Measurements from ENCODE around the gene ALDH3B2. TPM values are rescaled to one million over a fixed set of nuclear protein-coding genes. Genes with fewer than 3 reads are reported as not detected.
"Not testable (repeated sequence)": the region's sequence is repeated elsewhere in the genome, so short reads cannot be mapped to it uniquely, and the experiment has no call there.

ALDH3B2 gene
- total RNA-seq, 1 experiment from 2014 or later, result not detected

DNA sequence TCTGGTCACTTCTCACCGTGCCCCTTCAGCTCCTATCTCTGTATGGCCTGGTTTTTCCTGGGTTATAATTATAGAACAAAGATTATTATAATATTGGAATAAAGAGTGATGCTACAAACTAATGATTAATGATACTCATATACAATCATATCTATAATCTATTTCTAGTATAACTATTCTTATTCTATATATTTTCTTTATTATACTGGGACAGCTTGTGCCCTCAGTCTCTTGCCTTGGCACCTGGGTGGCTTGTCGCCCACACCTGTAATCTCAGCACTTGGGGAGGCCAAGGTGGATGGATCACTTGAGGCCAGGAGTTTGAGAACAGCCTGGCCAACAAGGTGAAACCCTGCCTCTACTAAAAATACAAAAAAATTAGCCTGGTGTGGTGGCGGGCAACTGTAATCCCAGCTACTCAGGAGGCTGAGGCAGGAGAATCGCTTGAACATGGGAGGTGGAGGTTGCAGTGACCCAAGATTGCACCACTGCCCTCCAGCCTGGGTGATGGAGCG, 14.7 kb downstream of the ALDH3B2 start:
- H3K4me3 ChIP-seq (ENCODE audit: low read depth in 2 of 2, low read length in 2 of 2); H3K27ac ChIP-seq (ENCODE audit: low read length); H3K9me3 ChIP-seq (ENCODE audit: control insufficient read depth, insufficient read depth, low read depth, low read length); intact Hi-C loops (cut with micrococcal nuclease; ENCODE audit: unreplicated experiment); H3K36me3 ChIP-seq (ENCODE audit: control insufficient read depth, insufficient read depth, low read length); POLR2A ChIA-PET; in situ Hi-C loops (cut with HindIII; ENCODE audit: low pct_unique_long_range_greater_than_20kb, low sequenced_read_pairs); DNase-seq (ENCODE audit: low read depth, low spot score); BruUV-seq (replicated peaks); H3K27me3 ChIP-seq (ENCODE audit: control insufficient read depth, insufficient read depth, low read length); ATAC-seq; H3K4me1 ChIP-seq (ENCODE audit: control insufficient read depth, insufficient read depth, low read length): not testable (repeated sequence)
- TF ChIP-seq, protein P1, sequence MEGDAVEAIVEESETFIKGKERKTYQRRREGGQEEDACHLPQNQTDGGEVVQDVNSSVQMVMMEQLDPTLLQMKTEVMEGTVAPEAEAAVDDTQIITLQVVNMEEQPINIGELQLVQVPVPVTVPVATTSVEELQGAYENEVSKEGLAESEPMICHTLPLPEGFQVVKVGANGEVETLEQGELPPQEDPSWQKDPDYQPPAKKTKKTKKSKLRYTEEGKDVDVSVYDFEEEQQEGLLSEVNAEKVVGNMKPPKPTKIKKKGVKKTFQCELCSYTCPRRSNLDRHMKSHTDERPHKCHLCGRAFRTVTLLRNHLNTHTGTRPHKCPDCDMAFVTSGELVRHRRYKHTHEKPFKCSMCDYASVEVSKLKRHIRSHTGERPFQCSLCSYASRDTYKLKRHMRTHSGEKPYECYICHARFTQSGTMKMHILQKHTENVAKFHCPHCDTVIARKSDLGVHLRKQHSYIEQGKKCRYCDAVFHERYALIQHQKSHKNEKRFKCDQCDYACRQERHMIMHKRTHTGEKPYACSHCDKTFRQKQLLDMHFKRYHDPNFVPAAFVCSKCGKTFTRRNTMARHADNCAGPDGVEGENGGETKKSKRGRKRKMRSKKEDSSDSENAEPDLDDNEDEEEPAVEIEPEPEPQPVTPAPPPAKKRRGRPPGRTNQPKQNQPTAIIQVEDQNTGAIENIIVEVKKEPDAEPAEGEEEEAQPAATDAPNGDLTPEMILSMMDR (IDR thresholded peaks at IDR 0.05), result peak; percentile 35
- CTCF ChIA-PET, result interaction anchor here (0.6 to 2.0 kb wide), 8 partner anchors 9 to 54 kb away, joined by 3 to 23 read pairs (median 4); partner anchors contain the start of genes ACY3 and NUDT8

DNA sequence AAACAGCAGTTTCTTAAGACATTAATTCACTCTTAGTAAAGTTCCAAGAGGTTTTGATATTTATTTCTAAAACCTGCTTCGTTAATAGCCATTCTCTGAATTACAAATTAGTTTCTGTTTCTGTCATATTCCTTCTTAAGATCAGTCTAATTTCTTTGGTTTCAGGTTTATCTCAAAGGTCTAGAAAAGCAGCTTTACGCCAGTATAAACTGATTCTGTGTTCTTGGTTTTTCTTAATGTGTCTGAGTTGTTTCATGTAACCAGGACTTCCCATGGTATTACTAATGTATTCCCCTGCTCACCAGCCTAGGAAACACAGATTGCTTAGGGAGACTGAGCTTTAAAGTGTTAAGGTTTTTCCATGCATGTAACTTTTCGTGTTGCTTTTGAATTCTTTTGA, 17.1 kb downstream of the ALDH3B2 start:
- Histone ChIP-seq H3K27me3 (ENCODE audit: control insufficient read depth, insufficient read depth, low read length) (no peaks in the 10 kb centered on the region), H3K27ac (ENCODE audit: low read length) (no peak overlapping the region), H3K4me1 (ENCODE audit: control insufficient read depth, insufficient read depth, low read length) (no peaks in the 10 kb centered on the region), H3K9me3 (ENCODE audit: control insufficient read depth, insufficient read depth, low read depth, low read length) (no peaks in the 10 kb centered on the region), H3K4me3 (ENCODE audit: low read depth in 2 of 2, low read length in 2 of 2) (no peak overlapping the region), H3K36me3 (ENCODE audit: control insufficient read depth, insufficient read depth, low read length) (no peaks in the 10 kb centered on the region)
- DNase-seq (ENCODE audit: low read depth, low spot score), result no peak
- intact Hi-C loops (cut with micrococcal nuclease; ENCODE audit: unreplicated experiment) (no loop called here), in situ Hi-C loops (cut with HindIII; ENCODE audit: low pct_unique_long_range_greater_than_20kb, low sequenced_read_pairs) (no loop called here)
- TF ChIP-seq, protein P2, sequence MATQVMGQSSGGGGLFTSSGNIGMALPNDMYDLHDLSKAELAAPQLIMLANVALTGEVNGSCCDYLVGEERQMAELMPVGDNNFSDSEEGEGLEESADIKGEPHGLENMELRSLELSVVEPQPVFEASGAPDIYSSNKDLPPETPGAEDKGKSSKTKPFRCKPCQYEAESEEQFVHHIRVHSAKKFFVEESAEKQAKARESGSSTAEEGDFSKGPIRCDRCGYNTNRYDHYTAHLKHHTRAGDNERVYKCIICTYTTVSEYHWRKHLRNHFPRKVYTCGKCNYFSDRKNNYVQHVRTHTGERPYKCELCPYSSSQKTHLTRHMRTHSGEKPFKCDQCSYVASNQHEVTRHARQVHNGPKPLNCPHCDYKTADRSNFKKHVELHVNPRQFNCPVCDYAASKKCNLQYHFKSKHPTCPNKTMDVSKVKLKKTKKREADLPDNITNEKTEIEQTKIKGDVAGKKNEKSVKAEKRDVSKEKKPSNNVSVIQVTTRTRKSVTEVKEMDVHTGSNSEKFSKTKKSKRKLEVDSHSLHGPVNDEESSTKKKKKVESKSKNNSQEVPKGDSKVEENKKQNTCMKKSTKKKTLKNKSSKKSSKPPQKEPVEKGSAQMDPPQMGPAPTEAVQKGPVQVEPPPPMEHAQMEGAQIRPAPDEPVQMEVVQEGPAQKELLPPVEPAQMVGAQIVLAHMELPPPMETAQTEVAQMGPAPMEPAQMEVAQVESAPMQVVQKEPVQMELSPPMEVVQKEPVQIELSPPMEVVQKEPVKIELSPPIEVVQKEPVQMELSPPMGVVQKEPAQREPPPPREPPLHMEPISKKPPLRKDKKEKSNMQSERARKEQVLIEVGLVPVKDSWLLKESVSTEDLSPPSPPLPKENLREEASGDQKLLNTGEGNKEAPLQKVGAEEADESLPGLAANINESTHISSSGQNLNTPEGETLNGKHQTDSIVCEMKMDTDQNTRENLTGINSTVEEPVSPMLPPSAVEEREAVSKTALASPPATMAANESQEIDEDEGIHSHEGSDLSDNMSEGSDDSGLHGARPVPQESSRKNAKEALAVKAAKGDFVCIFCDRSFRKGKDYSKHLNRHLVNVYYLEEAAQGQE (IDR thresholded peaks at IDR 0.05; ENCODE audit: insufficient read depth in 1 of 2, low read depth in 2 of 2, low read length in 1 of 2), result no peak
- TF ChIP-seq SIN3A (IDR thresholded peaks at IDR 0.05; ENCODE audit: borderline replicate concordance, insufficient read depth, low read depth, low read length) (no peak), POLR2AphosphoS5 (IDR thresholded peaks at IDR 0.05; ENCODE audit: low read depth, low read length) (no peak), TCF7L2 (IDR thresholded peaks at IDR 0.05; ENCODE audit: low read depth, low read length) (no peak)
- TF ChIP-seq, protein P1 (IDR thresholded peaks at IDR 0.05), result no peak
- no peak for ATAC-seq
- CTCF ChIA-PET, result no interaction called here
- POLR2A ChIA-PET, result no interaction called here
- no TSS peak for BruUV-seq (replicated peaks)

Data from Panc1 (cell line).